Esophagus squamous epithelium (tissue), 4 donors: ENCODE data around the gene EIF2A.
"Not testable (repeated sequence)": the region's sequence is repeated elsewhere in the genome, so short reads cannot be mapped to it uniquely, and the experiment has no call there.

Experiments
- POLR2A ChIP-seq, 4 donors: fragments of 450-650 bp; IDR thresholded peaks; one replicate each; pipeline ENCODE4 v1.6.1; 2017; ENCODE audit warnings: antibody characterized with exemption in 4 of 4, mild to moderate bottlenecking in 4 of 4, moderate library complexity in 3 of 4
- TF ChIP-seq, protein P1 (sequence below), 6 experiments: fragments of 450-650 bp in 4 of 6; fragments of 200-600 bp in 2 of 6; sonication (generic) in 2 of 6; IDR thresholded peaks; one replicate each; pipeline ENCODE4 v1.5.1; 2016 to 2019; ENCODE audit warnings: antibody characterized with exemption in 6 of 6, mild to moderate bottlenecking in 4 of 6, moderate library complexity in 4 of 6

DNA sequence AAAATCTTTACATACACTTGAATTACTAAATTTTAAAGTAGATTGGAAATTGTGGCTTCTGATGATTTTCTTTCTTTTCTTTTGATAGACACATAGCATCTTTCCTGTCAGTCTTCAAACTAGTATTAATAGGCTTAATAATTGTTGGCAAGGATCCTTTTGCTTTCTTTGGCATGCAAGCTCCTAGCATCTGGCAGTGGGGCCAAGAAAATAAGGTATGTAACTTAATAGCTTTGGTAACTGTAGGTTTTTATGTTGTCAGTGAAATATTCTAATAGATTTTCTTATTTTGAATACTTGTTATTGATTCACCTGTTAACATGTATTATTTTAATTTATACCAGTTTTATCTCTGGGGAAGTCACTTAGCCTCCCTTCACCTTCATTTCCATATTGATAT lies 76.4 kb downstream of the EIF2A start:
- TF ChIP-seq, protein P1, sequence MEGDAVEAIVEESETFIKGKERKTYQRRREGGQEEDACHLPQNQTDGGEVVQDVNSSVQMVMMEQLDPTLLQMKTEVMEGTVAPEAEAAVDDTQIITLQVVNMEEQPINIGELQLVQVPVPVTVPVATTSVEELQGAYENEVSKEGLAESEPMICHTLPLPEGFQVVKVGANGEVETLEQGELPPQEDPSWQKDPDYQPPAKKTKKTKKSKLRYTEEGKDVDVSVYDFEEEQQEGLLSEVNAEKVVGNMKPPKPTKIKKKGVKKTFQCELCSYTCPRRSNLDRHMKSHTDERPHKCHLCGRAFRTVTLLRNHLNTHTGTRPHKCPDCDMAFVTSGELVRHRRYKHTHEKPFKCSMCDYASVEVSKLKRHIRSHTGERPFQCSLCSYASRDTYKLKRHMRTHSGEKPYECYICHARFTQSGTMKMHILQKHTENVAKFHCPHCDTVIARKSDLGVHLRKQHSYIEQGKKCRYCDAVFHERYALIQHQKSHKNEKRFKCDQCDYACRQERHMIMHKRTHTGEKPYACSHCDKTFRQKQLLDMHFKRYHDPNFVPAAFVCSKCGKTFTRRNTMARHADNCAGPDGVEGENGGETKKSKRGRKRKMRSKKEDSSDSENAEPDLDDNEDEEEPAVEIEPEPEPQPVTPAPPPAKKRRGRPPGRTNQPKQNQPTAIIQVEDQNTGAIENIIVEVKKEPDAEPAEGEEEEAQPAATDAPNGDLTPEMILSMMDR (IDR thresholded peaks at IDR 0.05), result not testable (repeated sequence)
- not testable (repeated sequence) for TF ChIP-seq POLR2A (IDR thresholded peaks at IDR 0.05)
